G401.6 (cell line): ENCODE results near the gene RPL35.
A peak's percentile ranks its signal among the peaks of the same experiment; 100 is the strongest.

Source experiments
- FAIRE-seq: peaks from 2 replicates; lab custom pipeline; 2012; peaks lifted over from hg19 to GRCh38; lab: Jason Lieb, UNC

Gene RPL35

GRCh38 chr9:124875501-124875900 is 13.7 kb upstream of the RPL35 start:
- no peak for FAIRE-seq

- no peak for FAIRE-seq
Measured at GRCh38 chr9:124873664-124874063, 11.9 kb upstream of the RPL35 start.

GRCh38 chr9:124871156-124871561 is 9.4 kb upstream of the RPL35 start:
- FAIRE-seq = no peak

- no peak for FAIRE-seq
Measured at GRCh38 chr9:124870723-124871122, 9.0 kb upstream of the RPL35 start.

- FAIRE-seq = no peak
Measured at GRCh38 chr9:124869986-124870560, 8.3 kb upstream of the RPL35 start.

GRCh38 chr9:124869466-124869985 is 7.8 kb upstream of the RPL35 start:
- FAIRE-seq = no peak

GRCh38 chr9:124868511-124869465 is 7.0 kb upstream of the RPL35 start:
- FAIRE-seq = no peak

GRCh38 chr9:124863371-124863871 is 1.7 kb upstream of the RPL35 start:
- FAIRE-seq = no peak

GRCh38 chr9:124860582-124861341 is 995 bp downstream of the RPL35 start:
- FAIRE-seq = no peak

- FAIRE-seq = no peak
Measured at GRCh38 chr9:124859803-124860581, 1.8 kb downstream of the RPL35 start.

GRCh38 chr9:124858330-124859046 is 3.3 kb downstream of the RPL35 start:
- FAIRE-seq = no peak

- no peak for FAIRE-seq
Measured at GRCh38 chr9:124857533-124858162, 4.1 kb downstream of the RPL35 start.

- peak; percentile 80 for FAIRE-seq
Measured at GRCh38 chr9:124855944-124856765, 5.6 kb downstream of the RPL35 start.

GRCh38 chr9:124855566-124855943 is 6.2 kb downstream of the RPL35 start:
- no peak for FAIRE-seq

GRCh38 chr9:124854822-124855221 is 6.9 kb downstream of the RPL35 start:
- FAIRE-seq = no peak

- no peak for FAIRE-seq
Measured at GRCh38 chr9:124854161-124854560, 7.6 kb downstream of the RPL35 start.

GRCh38 chr9:124853605-124854143 is 8.1 kb downstream of the RPL35 start:
- FAIRE-seq = no peak

- FAIRE-seq = peak; percentile 31
Measured at GRCh38 chr9:124852829-124853531, 8.8 kb downstream of the RPL35 start, which contains the start of gene WDR38. WDR38 (plus strand) TSS chr9:124853460; CDS start chr9:124853532, 72 bp downstream.
